Endothelial cell of umbilical vein (primary cell): ENCODE results near the gene GNB1.

Experiments
- EZH2 ChIP-seq: IDR thresholded peaks from 2 replicates; pipeline ENCODE4 v1.6.1; 2012; ENCODE audit warnings: borderline replicate concordance, low read depth, mild to moderate bottlenecking, moderate library complexity, low read length, inconsistent platforms; ENCODE audit not compliant: severe bottlenecking
- GATA2 ChIP-seq: IDR thresholded peaks from 2 replicates; pipeline ENCODE4 v1.7.0; 2011; ENCODE audit warnings: low read depth, mild to moderate bottlenecking, moderate library complexity, mixed read lengths, low read length; ENCODE audit not compliant: insufficient read length, insufficient read depth
- JUN ChIP-seq: IDR thresholded peaks from 2 replicates; pipeline ENCODE4 v1.6.1; 2011; ENCODE audit warnings: borderline replicate concordance, low read depth; ENCODE audit not compliant: insufficient read length, insufficient read depth
- MYC ChIP-seq: IDR thresholded peaks from one replicate; pipeline ENCODE4 v1.6.1; 2011; ENCODE audit warnings: mild to moderate bottlenecking, low read depth, low read length
- POLR2A ChIP-seq: IDR thresholded peaks from 2 replicates; pipeline ENCODE4 v1.6.1; 2012; ENCODE audit warnings: low read depth, mild to moderate bottlenecking, control low read depth, low read length
- POLR2AphosphoS5 ChIP-seq: IDR thresholded peaks from 2 replicates; pipeline ENCODE4 v1.6.1; 2012; ENCODE audit warnings: low read depth, mild to moderate bottlenecking, control low read depth, low read length, moderate library complexity; ENCODE audit not compliant: insufficient read depth
- TF ChIP-seq, protein P1 (sequence below), 2 donors: IDR thresholded peaks; 1 replicate in 1 of 2; 2 replicates in 1 of 2; pipeline ENCODE4 v1.5.1; 2011; ENCODE audit warnings: low read length in 2 of 2, mild to moderate bottlenecking in 2 of 2, moderate library complexity in 2 of 2, control low read depth in 1 of 2, inconsistent platforms in 1 of 2, low read depth in 1 of 2; ENCODE audit not compliant: insufficient read depth in 1 of 2; ENCODE audit errors: extremely low read depth in 1 of 2
- TF ChIP-seq, protein P2 (sequence below): IDR thresholded peaks from 2 replicates; pipeline ENCODE4 v1.6.1; 2011; ENCODE audit not compliant: insufficient read depth, insufficient read length

DNA sequence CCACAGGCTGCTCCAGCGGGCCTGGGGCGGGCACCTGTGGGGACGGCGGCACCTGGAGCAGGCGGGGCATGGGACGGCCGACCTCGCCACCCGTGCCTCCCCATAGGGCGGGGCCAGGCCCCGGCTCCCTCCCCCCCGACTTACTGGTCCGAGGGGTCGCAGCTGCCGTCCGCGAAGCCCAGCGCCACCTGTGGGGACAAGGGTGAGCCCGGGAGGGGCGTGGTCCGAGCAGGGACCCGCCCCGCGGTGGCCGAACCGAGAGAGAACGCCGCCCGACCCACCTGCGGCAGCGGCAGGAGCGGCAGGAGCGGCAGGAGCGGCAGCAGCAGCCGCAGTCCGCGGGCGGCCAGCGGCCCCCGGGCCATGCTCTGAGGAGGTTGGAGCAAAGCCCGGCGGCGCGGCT lies 28.0 kb upstream of the GNB1 start, which contains the start of gene TMEM52:
- TF ChIP-seq, protein P1, sequence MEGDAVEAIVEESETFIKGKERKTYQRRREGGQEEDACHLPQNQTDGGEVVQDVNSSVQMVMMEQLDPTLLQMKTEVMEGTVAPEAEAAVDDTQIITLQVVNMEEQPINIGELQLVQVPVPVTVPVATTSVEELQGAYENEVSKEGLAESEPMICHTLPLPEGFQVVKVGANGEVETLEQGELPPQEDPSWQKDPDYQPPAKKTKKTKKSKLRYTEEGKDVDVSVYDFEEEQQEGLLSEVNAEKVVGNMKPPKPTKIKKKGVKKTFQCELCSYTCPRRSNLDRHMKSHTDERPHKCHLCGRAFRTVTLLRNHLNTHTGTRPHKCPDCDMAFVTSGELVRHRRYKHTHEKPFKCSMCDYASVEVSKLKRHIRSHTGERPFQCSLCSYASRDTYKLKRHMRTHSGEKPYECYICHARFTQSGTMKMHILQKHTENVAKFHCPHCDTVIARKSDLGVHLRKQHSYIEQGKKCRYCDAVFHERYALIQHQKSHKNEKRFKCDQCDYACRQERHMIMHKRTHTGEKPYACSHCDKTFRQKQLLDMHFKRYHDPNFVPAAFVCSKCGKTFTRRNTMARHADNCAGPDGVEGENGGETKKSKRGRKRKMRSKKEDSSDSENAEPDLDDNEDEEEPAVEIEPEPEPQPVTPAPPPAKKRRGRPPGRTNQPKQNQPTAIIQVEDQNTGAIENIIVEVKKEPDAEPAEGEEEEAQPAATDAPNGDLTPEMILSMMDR (IDR thresholded peaks at IDR 0.05; ENCODE audit: extremely low read depth in 1 of 2, insufficient read depth in 1 of 2, low read depth in 1 of 2, low read length in 2 of 2), result no peak
- no peak for TF ChIP-seq POLR2AphosphoS5
- TF ChIP-seq, protein P2, sequence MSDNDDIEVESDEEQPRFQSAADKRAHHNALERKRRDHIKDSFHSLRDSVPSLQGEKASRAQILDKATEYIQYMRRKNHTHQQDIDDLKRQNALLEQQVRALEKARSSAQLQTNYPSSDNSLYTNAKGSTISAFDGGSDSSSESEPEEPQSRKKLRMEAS, result no peak
- no peak for TF ChIP-seq POLR2A
- no peak for TF ChIP-seq JUN
- TF ChIP-seq MYC, result no peak
- no peak for TF ChIP-seq GATA2
- no peak for TF ChIP-seq EZH2
